B cell (primary cell): ENCODE results near the gene AURKAIP1. TPM values are rescaled to one million over a fixed set of nuclear protein-coding genes. Genes with fewer than 3 reads are reported as not detected.

Experiments used
- ATAC-seq: fragments of 200-7000 bp; cut with Tn5 transposase; one replicate; pipeline ENCODE4 v1.10.0; 2021; ENCODE audit warnings: low read depth, mild to moderate bottlenecking, moderate number of reproducible peaks, moderate library complexity
- CTCF ChIA-PET: fragments of 350-600 bp; sonication (Branson Sonifier 250); formaldehyde crosslinking; loops from one replicate; lab custom pipeline; 2021; ENCODE audit warnings: antibody characterized with exemption, inconsistent platforms; lab: Charles Lee
- POLR2A ChIA-PET: fragments of 350-600 bp; sonication (Branson Sonifier 250); formaldehyde crosslinking; loops from one replicate; lab custom pipeline; 2021; ENCODE audit warnings: antibody characterized with exemption; lab: Charles Lee
- DNase-seq: peaks from one replicate; pipeline ENCODE4 v3.0.0; 2013
- H2AFZ ChIP-seq: 2 replicates; pipeline ENCODE4 v1.6.1; 2012; ENCODE audit warnings: mild to moderate bottlenecking, low read depth, low read length; ENCODE audit not compliant: insufficient read depth, poor library complexity, severe bottlenecking
- H3K27ac ChIP-seq, 2 donors: 1 replicate in 1 of 2; 2 replicates in 1 of 2; pipeline ENCODE4 v1.5.1; 2012 to 2013; ENCODE audit warnings: low read length in 2 of 2, mild to moderate bottlenecking in 2 of 2, moderate library complexity in 1 of 2
- H3K27me3 ChIP-seq, 4 experiments: fragments of 200-600 bp in 1 of 4; sonication (generic) in 1 of 4; replicated peaks in 1 of 4; 1 replicate in 2 of 4; 2 replicates in 2 of 4; pipeline versions ENCODE4 v1.6.1 to v1.7.0; 2013 to 2016; ENCODE audit warnings: low read length in 3 of 4, mild to moderate bottlenecking in 2 of 4, mixed read lengths in 1 of 4, moderate library complexity in 1 of 4; ENCODE audit not compliant: insufficient read depth in 4 of 4, control insufficient read depth in 3 of 4; ENCODE audit errors: control extremely low read depth in 1 of 4
- H3K36me3 ChIP-seq, 2 experiments: replicated peaks in 1 of 2; 1 replicate in 1 of 2; 2 replicates in 1 of 2; pipeline versions ENCODE4 v1.6.1 to v1.7.1; 2013; ENCODE audit warnings: low read length in 1 of 2; ENCODE audit not compliant: insufficient read depth in 2 of 2, control insufficient read depth in 1 of 2; ENCODE audit errors: control extremely low read depth in 1 of 2, extremely low read depth in 1 of 2
- H3K4me1 ChIP-seq, 2 donors: fragments of 200-600 bp in 1 of 2; sonication (generic) in 1 of 2; 1 replicate in 1 of 2; 2 replicates in 1 of 2; pipeline versions ENCODE4 v1.5.1 to v1.6.1; 2013 to 2017; ENCODE audit warnings: low read length in 2 of 2; ENCODE audit not compliant: control insufficient read depth in 2 of 2, insufficient read depth in 2 of 2
- H3K4me2 ChIP-seq: replicated peaks from 2 replicates; pipeline ENCODE3; 2012; ENCODE audit warnings: mild to moderate bottlenecking, low read depth, low read length; ENCODE audit not compliant: poor library complexity, severe bottlenecking
- H3K4me3 ChIP-seq, 5 experiments: fragments of 200-600 bp in 1 of 5; sonication (generic) in 1 of 5; 1 replicate in 3 of 5; 2 replicates in 2 of 5; pipeline versions ENCODE4 v1.5.1 to v1.7.0; 2011 to 2016; ENCODE audit warnings: low read length in 4 of 5, mild to moderate bottlenecking in 4 of 5, low read depth in 2 of 5, control low read depth in 1 of 5, moderate library complexity in 1 of 5; ENCODE audit not compliant: insufficient read depth in 1 of 5; ENCODE audit errors: control extremely low read depth in 1 of 5, extremely low read depth in 1 of 5
- H3K79me2 ChIP-seq: fragments of 200-600 bp; sonication (generic); one replicate; pipeline ENCODE4 v1.6.0; 2016; ENCODE audit warnings: low read length; ENCODE audit not compliant: control insufficient read depth, insufficient read depth
- H3K9ac ChIP-seq: fragments of 200-600 bp; sonication (generic); 2 replicates; pipeline ENCODE4 v1.6.1; 2017; ENCODE audit warnings: mild to moderate bottlenecking, low read length, moderate library complexity
- H3K9me3 ChIP-seq, 3 donors: one replicate each; pipeline versions ENCODE4 v1.6.1 to v1.7.1; 2013; ENCODE audit warnings: low read length in 2 of 3; ENCODE audit not compliant: control insufficient read depth in 2 of 3, insufficient read depth in 1 of 3; ENCODE audit errors: control extremely low read depth in 1 of 3
- H4K20me1 ChIP-seq: 2 replicates; pipeline ENCODE4 v1.6.0; 2012; ENCODE audit warnings: mild to moderate bottlenecking, low read length; ENCODE audit not compliant: insufficient read depth, control insufficient read depth, poor library complexity, severe bottlenecking
- H3K27ac Mint-ChIP-seq: one replicate; pipeline ENCODE4 v1.8.0; 2021; ENCODE audit warnings: mixed read lengths
- H3K27me3 Mint-ChIP-seq: one replicate; pipeline ENCODE4 v1.8.0; 2021; ENCODE audit warnings: mixed read lengths
- H3K4me1 Mint-ChIP-seq: one replicate; pipeline ENCODE4 v1.8.0; 2021; ENCODE audit warnings: mixed read lengths
- H3K4me3 Mint-ChIP-seq: one replicate; pipeline ENCODE4 v1.8.0; 2021; ENCODE audit warnings: mixed read lengths
- H3K9me3 Mint-ChIP-seq: one replicate; pipeline ENCODE4 v1.8.0; 2022; ENCODE audit warnings: mixed read lengths; ENCODE audit not compliant: insufficient read depth
- EZH2 ChIP-seq: IDR thresholded peaks from 2 replicates; pipeline ENCODE4 v1.6.1; 2012; ENCODE audit warnings: borderline replicate concordance, low read depth, mild to moderate bottlenecking, moderate library complexity, low read length; ENCODE audit not compliant: insufficient read depth, poor library complexity, severe bottlenecking
- WGBS: methylation state at CpG from one replicate; pipeline ENCODE4 v1.1.5; 2013; ENCODE audit warnings: missing lambda C conversion rate; ENCODE audit not compliant: insufficient coverage; 5-methylcytosine and 5-hydroxymethylcytosine counted together
- intact Hi-C: fragments of 100-400 bp; cut with micrococcal nuclease; formaldehyde crosslinking; loops from one replicate; pipeline ENCODE4 v1.10.0; 2022
- polyA plus RNA-seq: library from polyadenylated mRNA; depleted of rRNA; stranded (reverse); fragments of >200 nt; gene quantifications from 2 replicates; pipeline ENCODE4 v1.2.3, GENCODE V29; 2012
- total RNA-seq, 2 donors: library from RNA; stranded (reverse); fragments of 120-200 nt in 1 of 2; gene quantifications; 1 replicate in 1 of 2; 2 replicates in 1 of 2; pipeline versions ENCODE4 v1.2.3 to v1.2.4, GENCODE V29; 2013 to 2022
- TF ChIP-seq, protein P1 (sequence below): fragments of 200-600 bp; IDR thresholded peaks from one replicate; pipeline ENCODE4 v1.8.0; 2022; ENCODE audit warnings: antibody characterized with exemption, mild to moderate bottlenecking

The AURKAIP1 gene
- total and polyA plus RNA-seq, 2 donors (not counting 1 experiment from before 2014, with no cell fraction given) = 61.1 to 61.7 TPM

- Mint-ChIP-seq H3K4me3 (no peak overlapping the region), H3K27ac (no peak overlapping the region), H3K27me3 (no peaks in the 10 kb centered on the region), H3K4me1 (peaks cover 15% of the 10 kb centered on the region), H3K9me3 (no peaks in the 10 kb centered on the region)
- Histone ChIP-seq H3K4me1 (peaks cover 6 to 13% of the 10 kb centered on the region in 2 donors), H3K9ac (no peak overlapping the region), H3K27ac (no peak overlapping the region), H3K79me2 (peaks cover 34% of the 10 kb centered on the region), H3K4me2 (no peak overlapping the region), H4K20me1 (peaks cover 41% of the 10 kb centered on the region), H2AFZ (no peak overlapping the region), H3K9me3 (peaks cover 0 to 7% (median 0%) of the 10 kb centered on the region in 3 donors), H3K36me3 (peaks cover 0 to 5% of the 10 kb centered on the region in 2 experiments), H3K27me3 (no peaks in the 10 kb centered on the region), H3K4me3 (no peak overlapping the region)
- DNase-seq (no peak), ATAC-seq (no peak)
- TF ChIP-seq EZH2 = no peak
- TF ChIP-seq, protein P1, sequence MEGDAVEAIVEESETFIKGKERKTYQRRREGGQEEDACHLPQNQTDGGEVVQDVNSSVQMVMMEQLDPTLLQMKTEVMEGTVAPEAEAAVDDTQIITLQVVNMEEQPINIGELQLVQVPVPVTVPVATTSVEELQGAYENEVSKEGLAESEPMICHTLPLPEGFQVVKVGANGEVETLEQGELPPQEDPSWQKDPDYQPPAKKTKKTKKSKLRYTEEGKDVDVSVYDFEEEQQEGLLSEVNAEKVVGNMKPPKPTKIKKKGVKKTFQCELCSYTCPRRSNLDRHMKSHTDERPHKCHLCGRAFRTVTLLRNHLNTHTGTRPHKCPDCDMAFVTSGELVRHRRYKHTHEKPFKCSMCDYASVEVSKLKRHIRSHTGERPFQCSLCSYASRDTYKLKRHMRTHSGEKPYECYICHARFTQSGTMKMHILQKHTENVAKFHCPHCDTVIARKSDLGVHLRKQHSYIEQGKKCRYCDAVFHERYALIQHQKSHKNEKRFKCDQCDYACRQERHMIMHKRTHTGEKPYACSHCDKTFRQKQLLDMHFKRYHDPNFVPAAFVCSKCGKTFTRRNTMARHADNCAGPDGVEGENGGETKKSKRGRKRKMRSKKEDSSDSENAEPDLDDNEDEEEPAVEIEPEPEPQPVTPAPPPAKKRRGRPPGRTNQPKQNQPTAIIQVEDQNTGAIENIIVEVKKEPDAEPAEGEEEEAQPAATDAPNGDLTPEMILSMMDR = no peak
- ChIA-PET POLR2A (no interaction called here), CTCF (interaction anchor here (0.6 kb wide), 1 partner anchor 338 kb away, joined by 4 read pairs; no protein-coding TSS in a partner anchor)
- intact Hi-C loops = no loop called here
- WGBS = 93% methylated on average over 24 of the region's 24 CpGs
Observed at GRCh38 chr1:1343811-1344421, 31.1 kb downstream of the AURKAIP1 start.

DNA sequence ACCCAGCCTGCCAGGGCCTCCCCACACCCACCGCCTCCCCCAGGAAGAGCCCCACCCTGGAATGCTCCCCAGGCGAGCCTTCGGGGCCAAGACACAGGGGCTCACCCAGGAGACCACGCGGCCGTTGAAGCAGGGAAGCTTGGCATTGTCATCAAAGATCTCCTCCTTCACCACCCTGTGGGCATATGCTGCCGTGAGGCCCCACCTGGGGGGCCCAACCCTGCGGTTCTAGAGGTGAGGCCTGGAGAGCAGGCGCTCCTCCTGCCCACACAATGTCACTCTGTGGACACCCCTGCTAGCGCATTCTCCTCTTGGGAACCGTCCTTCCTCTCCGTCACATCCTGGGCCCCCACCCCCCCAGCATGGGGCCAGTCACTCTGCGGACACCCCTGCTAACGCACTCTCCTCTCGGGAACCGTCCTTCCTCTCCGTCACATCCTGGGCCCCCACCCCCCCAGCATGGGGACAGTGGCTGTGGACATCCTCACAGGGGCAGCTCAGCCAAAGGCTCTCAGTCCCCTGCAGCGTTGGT, 32.4 kb downstream of the AURKAIP1 start:
- no peak for DNase-seq
- no peak overlapping the region for H3K27ac Mint-ChIP-seq
- Histone ChIP-seq H3K79me2 (peaks cover 25% of the 10 kb centered on the region), H3K4me1 (peaks cover 0 to 5% of the 10 kb centered on the region in 2 donors), H3K9me3 (peaks cover 0 to 7% (median 0%) of the 10 kb centered on the region in 3 donors), H3K27ac (no peak overlapping the region), H3K9ac (no peak overlapping the region), H3K27me3 (no peaks in the 10 kb centered on the region), H3K4me2 (no peak overlapping the region), H3K4me3 (no peak overlapping the region), H4K20me1 (peaks cover 41% of the 10 kb centered on the region), H2AFZ (no peak overlapping the region), H3K36me3 (peaks cover 0 to 12% of the 10 kb centered on the region in 2 experiments)
- intact Hi-C loops = no loop called here
- 87% methylated on average over 12 of the region's 18 CpGs for WGBS
- no peak overlapping the region for H3K4me3 Mint-ChIP-seq
- H3K27me3 Mint-ChIP-seq = no peaks in the 10 kb centered on the region
- TF ChIP-seq, protein P1 = no peak
- TF ChIP-seq EZH2 = no peak
- no peak for ATAC-seq
- CTCF ChIA-PET = no interaction called here
- POLR2A ChIA-PET = no interaction called here
- no peaks in the 10 kb centered on the region for H3K9me3 Mint-ChIP-seq
- H3K4me1 Mint-ChIP-seq = peaks cover 9% of the 10 kb centered on the region
